Measurements from ENCODE around the gene NOTCH3. TPM values are rescaled to one million over a fixed set of nuclear protein-coding genes. Genes with fewer than 3 reads are reported as not detected.

Gene NOTCH3
- total RNA-seq, 2 donors from 2014 or later, result 4.4 to 10.5 TPM

DNA sequence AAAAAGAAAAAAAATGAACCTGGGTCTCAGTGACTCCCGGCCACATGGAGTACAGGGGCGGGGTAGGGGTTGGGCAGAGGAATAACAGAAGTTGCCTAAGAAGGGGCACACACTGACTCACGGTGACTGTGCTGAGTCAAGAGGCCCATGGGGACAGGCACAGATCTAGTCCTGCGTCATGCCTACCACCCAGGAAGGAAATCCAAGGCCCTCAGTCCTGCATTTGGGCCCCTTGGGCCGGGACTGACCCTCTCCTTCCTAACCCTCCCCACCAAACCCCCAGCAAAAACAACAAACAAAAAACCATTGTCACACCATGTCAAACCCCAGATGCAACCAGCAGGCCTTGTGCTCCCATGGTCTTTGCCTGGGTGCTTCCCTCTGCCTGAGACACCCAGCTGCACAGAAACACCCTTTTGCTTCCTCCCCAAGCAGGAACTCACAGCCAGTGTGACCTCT, 9.6 kb upstream of the NOTCH3 start:
- Histone ChIP-seq H3K27ac (no peak overlapping the region), H3K9ac (ENCODE audit: low read depth in 2 of 2, low read length in 2 of 2) (no peak overlapping the region), H3K4me1 (no peaks in the 10 kb centered on the region), H3K27me3 (no peaks in the 10 kb centered on the region), H3K9me3 (no peaks in the 10 kb centered on the region), H3K4me3 (no peak overlapping the region), H3K36me3 (no peaks in the 10 kb centered on the region)
- TF ChIP-seq, protein P1, sequence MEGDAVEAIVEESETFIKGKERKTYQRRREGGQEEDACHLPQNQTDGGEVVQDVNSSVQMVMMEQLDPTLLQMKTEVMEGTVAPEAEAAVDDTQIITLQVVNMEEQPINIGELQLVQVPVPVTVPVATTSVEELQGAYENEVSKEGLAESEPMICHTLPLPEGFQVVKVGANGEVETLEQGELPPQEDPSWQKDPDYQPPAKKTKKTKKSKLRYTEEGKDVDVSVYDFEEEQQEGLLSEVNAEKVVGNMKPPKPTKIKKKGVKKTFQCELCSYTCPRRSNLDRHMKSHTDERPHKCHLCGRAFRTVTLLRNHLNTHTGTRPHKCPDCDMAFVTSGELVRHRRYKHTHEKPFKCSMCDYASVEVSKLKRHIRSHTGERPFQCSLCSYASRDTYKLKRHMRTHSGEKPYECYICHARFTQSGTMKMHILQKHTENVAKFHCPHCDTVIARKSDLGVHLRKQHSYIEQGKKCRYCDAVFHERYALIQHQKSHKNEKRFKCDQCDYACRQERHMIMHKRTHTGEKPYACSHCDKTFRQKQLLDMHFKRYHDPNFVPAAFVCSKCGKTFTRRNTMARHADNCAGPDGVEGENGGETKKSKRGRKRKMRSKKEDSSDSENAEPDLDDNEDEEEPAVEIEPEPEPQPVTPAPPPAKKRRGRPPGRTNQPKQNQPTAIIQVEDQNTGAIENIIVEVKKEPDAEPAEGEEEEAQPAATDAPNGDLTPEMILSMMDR (IDR thresholded peaks at IDR 0.05), result no peak
- no peak for DNase-seq
- intact Hi-C loops (cut with DNase I), result no loop called here

DNA sequence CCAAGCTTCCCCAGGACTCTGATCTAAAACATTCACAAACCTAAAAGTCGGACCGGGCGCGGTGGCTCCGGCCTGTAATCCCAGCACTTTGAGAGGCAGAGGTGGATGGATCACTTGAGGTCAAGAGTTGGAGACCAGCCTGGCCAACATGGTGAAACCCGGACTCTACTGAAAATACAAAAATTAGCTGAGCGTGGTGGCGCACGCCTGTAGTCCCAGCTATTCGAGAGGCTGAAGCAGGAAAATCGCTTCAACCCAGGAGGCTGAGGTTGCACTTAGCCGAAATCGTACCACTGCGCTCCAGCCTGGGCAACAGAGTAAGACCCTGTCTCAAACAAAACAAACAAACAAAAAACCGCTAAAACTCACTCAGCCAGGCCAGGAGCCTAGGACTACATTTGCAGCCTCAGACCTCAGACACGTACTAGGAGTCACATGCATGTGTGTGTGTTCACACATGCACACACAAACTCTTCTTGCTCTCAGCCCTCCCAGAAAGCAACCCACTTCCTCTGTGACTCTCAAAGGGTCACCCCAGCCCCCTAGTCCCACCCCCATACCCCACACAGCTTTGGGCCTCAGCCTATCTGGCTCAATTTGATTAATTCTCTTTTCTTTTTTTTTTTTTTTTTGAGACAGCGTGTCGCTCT, 704 bp upstream of the NOTCH3 start:
- Histone ChIP-seq H3K27ac (no peak overlapping the region), H3K4me1 (no peaks in the 10 kb centered on the region), H3K36me3 (no peaks in the 10 kb centered on the region), H3K27me3 (peaks cover 19% of the 10 kb centered on the region), H3K4me3 (no peak overlapping the region), H3K9ac (ENCODE audit: low read depth in 2 of 2, low read length in 2 of 2) (no peak overlapping the region), H3K9me3 (no peaks in the 10 kb centered on the region)
- intact Hi-C loops (cut with DNase I), result no loop called here
- DNase-seq, result no peak
- TF ChIP-seq, protein P1 (IDR thresholded peaks at IDR 0.05), result no peak

DNA sequence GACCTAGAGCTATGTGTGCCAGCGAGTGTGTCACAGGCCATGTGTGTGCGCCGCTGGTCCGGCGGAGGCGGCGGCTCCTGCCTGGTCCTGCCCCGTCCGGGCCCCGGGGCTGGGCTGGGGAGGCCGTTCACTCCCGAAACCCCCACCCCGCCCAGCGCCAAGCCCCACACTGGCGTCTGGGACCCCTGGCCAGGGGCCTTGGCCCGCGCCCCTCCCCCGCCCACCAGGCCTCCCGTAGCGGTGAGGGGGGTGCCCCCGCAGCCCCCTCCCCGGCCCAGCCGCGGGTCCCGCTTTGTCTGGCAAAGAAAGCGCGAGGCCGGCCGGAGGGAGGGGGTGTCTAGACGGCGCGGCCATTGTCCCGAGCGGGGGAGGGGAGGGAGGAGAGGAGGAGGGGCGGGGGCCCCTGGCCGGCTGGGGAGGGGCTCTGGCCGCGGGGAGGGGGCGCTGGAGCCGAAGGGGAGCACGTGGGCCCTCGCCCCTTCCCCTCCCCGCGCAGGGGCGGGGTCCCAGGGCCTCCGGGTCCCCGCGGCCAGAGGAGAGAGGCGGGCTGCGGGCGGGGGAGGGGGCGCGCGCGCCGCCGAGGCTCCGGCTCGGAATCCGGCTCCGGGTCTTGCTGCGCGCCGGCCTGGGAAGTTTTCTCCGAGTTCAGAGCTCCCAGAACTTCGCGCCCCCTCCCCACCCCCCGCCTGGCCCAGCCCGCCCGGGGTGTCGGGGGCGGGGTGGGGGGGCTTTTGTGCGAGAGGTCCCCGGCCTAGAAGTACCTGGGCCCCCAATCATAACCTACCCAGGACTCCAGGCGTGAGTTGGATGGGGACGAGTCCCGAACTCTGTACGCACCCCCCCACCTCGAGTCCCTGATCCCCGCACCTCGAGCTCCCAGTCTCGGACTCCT, 888 bp downstream of the NOTCH3 start:
- TF ChIP-seq, protein P1 (IDR thresholded peaks at IDR 0.05), result no peak
- peak overlapping the region; percentile 15 for H3K4me3 ChIP-seq
- intact Hi-C loops (cut with DNase I), result no loop called here
- peaks cover 29% of the 10 kb centered on the region for H3K27me3 ChIP-seq
- H3K9ac ChIP-seq (ENCODE audit: low read depth in 2 of 2, low read length in 2 of 2), result no peak overlapping the region
- DNase-seq, result no peak
- H3K36me3 ChIP-seq, result no peaks in the 10 kb centered on the region
- H3K27ac ChIP-seq, result no peak overlapping the region
- H3K9me3 ChIP-seq, result no peaks in the 10 kb centered on the region
- H3K4me1 ChIP-seq, result no peaks in the 10 kb centered on the region

DNA sequence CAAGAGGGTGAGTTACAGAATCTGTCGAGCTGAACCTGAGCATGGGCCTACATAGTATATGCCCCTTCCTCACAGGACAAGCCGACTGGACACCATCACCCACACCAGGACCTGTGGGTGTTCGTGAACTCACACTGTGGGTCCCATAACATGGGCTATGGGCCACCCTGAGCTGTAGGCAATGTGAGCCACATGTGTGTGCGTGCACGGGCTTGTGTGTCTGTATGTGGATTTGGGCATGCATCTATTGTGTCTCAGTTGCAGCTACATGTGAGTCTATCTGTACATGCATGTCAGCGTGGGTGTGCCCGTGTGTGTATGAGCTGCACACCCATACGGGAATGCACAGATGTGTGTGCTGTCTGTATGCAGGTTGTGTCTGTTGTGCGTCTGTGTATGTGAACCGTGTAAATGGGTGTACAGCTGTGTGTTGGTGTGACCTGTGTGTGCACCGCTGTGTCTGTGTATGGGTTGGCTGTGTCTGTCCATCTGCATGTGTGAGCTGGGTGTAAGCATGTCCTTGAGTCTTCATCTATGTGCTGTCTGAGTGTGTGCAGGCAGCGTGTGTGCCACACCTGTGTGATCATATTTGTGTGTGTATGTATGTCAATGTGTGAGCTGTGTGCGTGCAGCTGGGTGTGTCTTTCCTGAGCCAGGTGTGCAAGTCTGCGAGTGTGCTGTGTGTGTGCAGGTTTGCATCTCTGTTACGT, 1.7 kb downstream of the NOTCH3 start:
- no peak overlapping the region for H3K9ac ChIP-seq (ENCODE audit: low read depth in 2 of 2, low read length in 2 of 2)
- H3K27ac ChIP-seq, result no peak overlapping the region
- no peak for DNase-seq
- no peaks in the 10 kb centered on the region for H3K4me1 ChIP-seq
- intact Hi-C loops (cut with DNase I), result no loop called here
- no peaks in the 10 kb centered on the region for H3K9me3 ChIP-seq
- peaks cover 30% of the 10 kb centered on the region for H3K27me3 ChIP-seq
- H3K4me3 ChIP-seq, result no peak overlapping the region
- TF ChIP-seq, protein P1 (IDR thresholded peaks at IDR 0.05), result no peak
- H3K36me3 ChIP-seq, result no peaks in the 10 kb centered on the region

DNA sequence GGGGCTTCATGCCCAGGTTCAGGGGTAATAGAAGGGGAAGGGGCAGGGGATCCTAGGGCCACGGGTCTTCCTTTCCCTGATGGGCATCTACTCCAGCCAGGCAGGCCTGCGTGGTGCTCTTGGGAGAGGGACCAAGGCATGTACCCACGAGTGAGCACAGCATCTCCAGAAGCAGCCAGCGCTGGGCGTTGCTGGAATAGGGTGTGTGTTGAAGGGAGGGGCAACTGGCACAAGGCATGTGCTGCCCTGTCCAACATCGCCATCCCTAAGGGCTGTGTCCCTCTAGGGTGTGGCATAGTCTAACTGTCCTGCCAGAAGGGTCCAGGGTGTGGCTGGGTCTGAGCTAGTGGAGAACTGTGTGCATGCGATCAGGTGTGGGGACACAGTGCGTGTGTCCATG, 2.9 kb downstream of the NOTCH3 start:
- peak; percentile 38 for DNase-seq
- H3K9ac ChIP-seq (ENCODE audit: low read depth in 2 of 2, low read length in 2 of 2), result no peak overlapping the region
- no peaks in the 10 kb centered on the region for H3K9me3 ChIP-seq
- intact Hi-C loops (cut with DNase I), result no loop called here
- H3K4me1 ChIP-seq, result no peaks in the 10 kb centered on the region
- H3K36me3 ChIP-seq, result no peaks in the 10 kb centered on the region
- peaks cover 30% of the 10 kb centered on the region for H3K27me3 ChIP-seq
- H3K27ac ChIP-seq, result no peak overlapping the region
- no peak overlapping the region for H3K4me3 ChIP-seq
- TF ChIP-seq, protein P1 (IDR thresholded peaks at IDR 0.05), result no peak

Data from colonic mucosa (tissue), 4 donors.